Sigmoid colon (tissue), 7 donors: ENCODE results near the gene CUX1. TPM values are rescaled to one million over a fixed set of nuclear protein-coding genes. Genes with fewer than 3 reads are reported as not detected.
"Not testable (repeated sequence)": the region's sequence is repeated elsewhere in the genome, so short reads cannot be mapped to it uniquely, and the experiment has no call there.

ENCODE experiments used
- DNase-seq: peaks from one replicate; pipeline ENCODE4 v3.0.0-alpha.2; 2019
- H3K27ac ChIP-seq, 4 donors: fragments of 200-600 bp; sonication (generic); one replicate each; pipeline ENCODE4 v1.5.1; 2016 to 2019; ENCODE audit warnings: mild to moderate bottlenecking in 1 of 4
- H3K27me3 ChIP-seq, 3 donors: fragments of 200-600 bp; sonication (generic); one replicate each; pipeline ENCODE4 v1.5.1; 2019; ENCODE audit warnings: mild to moderate bottlenecking in 1 of 3
- H3K36me3 ChIP-seq, 4 donors: fragments of 200-600 bp; sonication (generic); one replicate each; pipeline ENCODE4 v1.5.1; 2016 to 2019
- H3K4me1 ChIP-seq, 4 donors: fragments of 200-600 bp; sonication (generic); one replicate each; pipeline ENCODE4 v1.5.1; 2017 to 2019
- H3K4me3 ChIP-seq, 4 donors: fragments of 200-600 bp; sonication (generic); one replicate each; pipeline ENCODE4 v1.5.1; 2017 to 2019; ENCODE audit warnings: mild to moderate bottlenecking in 2 of 4, moderate library complexity in 1 of 4
- H3K9me3 ChIP-seq, 4 donors: fragments of 200-600 bp in 3 of 4; sonication (generic) in 3 of 4; one replicate each; pipeline versions ENCODE4 v1.5.1 to v1.6.1; 2013 to 2019
- CTCF ChIP-seq, 4 experiments: fragments of 450-650 bp in 3 of 4; fragments of 200-600 bp in 1 of 4; IDR thresholded peaks; one replicate each; pipeline ENCODE4 v1.5.1; 2016 to 2019; ENCODE audit warnings: antibody characterized with exemption in 4 of 4, mild to moderate bottlenecking in 3 of 4, moderate library complexity in 2 of 4
- EP300 ChIP-seq, 4 donors: sonication (generic); formaldehyde crosslinking; IDR thresholded peaks; one replicate each; pipeline ENCODE4 v1.6.1; 2017; ENCODE audit warnings: antibody characterized with exemption in 4 of 4
- POLR2A ChIP-seq, 2 donors: fragments of 450-650 bp; IDR thresholded peaks; one replicate each; pipeline ENCODE4 v1.6.1; 2016; ENCODE audit warnings: antibody characterized with exemption in 2 of 2, mild to moderate bottlenecking in 2 of 2, moderate library complexity in 2 of 2
- POLR2AphosphoS5 ChIP-seq, 4 donors: sonication (generic); formaldehyde crosslinking; IDR thresholded peaks; one replicate each; pipeline ENCODE4 v1.6.1; 2017; ENCODE audit warnings: antibody characterized with exemption in 4 of 4
- WGBS, 2 donors: extraction: QIAGEN DNeasy Blood & Tissue Kit; methylation state at CpG; one replicate each; pipeline ENCODE4 v1.1.7; 2013; 5-methylcytosine and 5-hydroxymethylcytosine counted together
- intact Hi-C: fragments of 100-400 bp; cut with DNase I; formaldehyde crosslinking; loops from one replicate; pipeline ENCODE4 v1.15.1; 2023
- polyA plus RNA-seq, 3 donors: library from polyadenylated mRNA; stranded (reverse); fragments of 200-250 nt; gene quantifications; one replicate each; pipeline ENCODE4 v1.2.3, GENCODE V29; 2013
- total RNA-seq, 4 donors: library from RNA; depleted of rRNA; stranded (reverse); fragments of >200 nt; gene quantifications; one replicate each; pipeline ENCODE4 v1.1.0, GENCODE V29; 2016
- donor health status: healthy with polysubstance abuse.
- donor health status: Bipolar disorder and iron deficiency.
- donor health status: healthy.

The CUX1 gene
- total and polyA plus RNA-seq, 7 donors = 46.7 to 127 (median 49.9) TPM

- no peaks in the 10 kb centered on the region for H3K9me3 ChIP-seq
- H3K4me1 ChIP-seq = peaks cover 0 to 2% (median 0%) of the 10 kb centered on the region in 4 donors
- intact Hi-C loops = no loop called here
- no peaks in the 10 kb centered on the region for H3K27me3 ChIP-seq
- 83 to 91% methylated on average over 5 of the region's 5 CpGs for WGBS, 2 donors
- H3K4me3 ChIP-seq = no peak overlapping the region
- no peaks in the 10 kb centered on the region for H3K36me3 ChIP-seq
- peak; percentile 27 for DNase-seq
- H3K27ac ChIP-seq = no peak overlapping the region
- TF ChIP-seq POLR2AphosphoS5 (IDR thresholded peaks at IDR 0.05) = no peak
- TF ChIP-seq CTCF (IDR thresholded peaks at IDR 0.05) = no peak
- no peak for TF ChIP-seq EP300 (IDR thresholded peaks at IDR 0.05)
- no peak for TF ChIP-seq POLR2A (IDR thresholded peaks at IDR 0.05)
These were observed 219.5 kb downstream of the CUX1 start for GRCh38 chr7:102036958-102037357.

GRCh38 chr7:102039706-102040105, 222.3 kb downstream of the CUX1 start:
- H3K36me3 ChIP-seq = no peaks in the 10 kb centered on the region
- H3K4me1 ChIP-seq = peaks cover 0 to 13% (median 3%) of the 10 kb centered on the region in 4 donors
- no peak overlapping the region for H3K4me3 ChIP-seq
- intact Hi-C loops = loop anchor here (5.0 kb wide), 1 partner anchor 222 kb away; the partner anchor contains the start of gene CUX1
- no peaks in the 10 kb centered on the region for H3K9me3 ChIP-seq
- DNase-seq = no peak
- H3K27ac ChIP-seq = no peak overlapping the region
- WGBS, 2 donors = 97 to 98% methylated on average over 11 of the region's 11 CpGs
- TF ChIP-seq POLR2A (IDR thresholded peaks at IDR 0.05) (no peak), EP300 (IDR thresholded peaks at IDR 0.05) (no peak), POLR2AphosphoS5 (IDR thresholded peaks at IDR 0.05) (no peak), CTCF (IDR thresholded peaks at IDR 0.05) (no peak)
- no peaks in the 10 kb centered on the region for H3K27me3 ChIP-seq

GRCh38 chr7:102040569-102040968, 223.1 kb downstream of the CUX1 start:
- WGBS, 2 donors = 92 to 95% methylated on average over 11 of the region's 11 CpGs
- intact Hi-C loops = loop anchor here (5.0 kb wide), 1 partner anchor 223 kb away; the partner anchor contains the start of gene CUX1
- DNase-seq = peak; percentile 12
- no peaks in the 10 kb centered on the region for H3K9me3 ChIP-seq
- H3K27me3 ChIP-seq = no peaks in the 10 kb centered on the region
- H3K4me3 ChIP-seq = no peak overlapping the region
- peaks cover 0 to 21% (median 10%) of the 10 kb centered on the region in 4 donors for H3K4me1 ChIP-seq
- TF ChIP-seq CTCF (IDR thresholded peaks at IDR 0.05) (no peak), POLR2AphosphoS5 (IDR thresholded peaks at IDR 0.05) (no peak), EP300 (IDR thresholded peaks at IDR 0.05) (no peak), POLR2A (IDR thresholded peaks at IDR 0.05) (no peak)
- no peak overlapping the region for H3K27ac ChIP-seq
- no peaks in the 10 kb centered on the region for H3K36me3 ChIP-seq

- 89 to 92% methylated on average over 4 of the region's 4 CpGs for WGBS, 2 donors
- peak overlapping the region in 2 of 4 donors; percentile 15 to 52 for H3K27ac ChIP-seq
- intact Hi-C loops = loop anchor here (5.0 kb wide), 1 partner anchor 225 kb away; the partner anchor contains the start of gene CUX1
These were observed 224.7 kb downstream of the CUX1 start for GRCh38 chr7:102042016-102042656.

GRCh38 chr7:102042796-102043195, 225.4 kb downstream of the CUX1 start:
- H3K27me3 ChIP-seq, H3K9me3 ChIP-seq, H3K36me3 ChIP-seq, H3K4me3 ChIP-seq: not testable (repeated sequence)
- intact Hi-C loops = loop anchor here (5.0 kb wide), 1 partner anchor 225 kb away; the partner anchor contains the start of gene CUX1
- WGBS, 2 donors = 85 to 87% methylated on average over 9 of the region's 9 CpGs
- Histone ChIP-seq H3K4me1 (peaks cover 0 to 35% (median 19%) of the 10 kb centered on the region in 4 donors), H3K27ac (peak overlapping the region in 1 of 4 donors; percentile 52)
- peak; percentile 18 for DNase-seq

More at GRCh38 chr7:102042016-102042656, 224.7 kb downstream of the CUX1 start:
- Histone ChIP-seq H3K27me3 (no peaks in the 10 kb centered on the region), H3K9me3 (no peaks in the 10 kb centered on the region), H3K4me3 (no peak overlapping the region), H3K4me1 (peaks cover 0 to 35% (median 19%) of the 10 kb centered on the region in 4 donors), H3K36me3 (no peaks in the 10 kb centered on the region)
- peak; percentile 4 for DNase-seq
- TF ChIP-seq CTCF (IDR thresholded peaks at IDR 0.05) = no peak
- TF ChIP-seq POLR2AphosphoS5 (IDR thresholded peaks at IDR 0.05) = no peak
- TF ChIP-seq EP300 (IDR thresholded peaks at IDR 0.05) = no peak
- no peak for TF ChIP-seq POLR2A (IDR thresholded peaks at IDR 0.05)
